HG03571 (cell line): ENCODE measurements around the gene USP44.
"Not testable (repeated sequence)": the region's sequence is repeated elsewhere in the genome, so short reads cannot be mapped to it uniquely, and the experiment has no call there.

Experiments used
- ATAC-seq: cut with Tn5 transposase; IDR thresholded peaks from one replicate; pipeline ENCODE4 v1.9.1; 2021; ENCODE audit not compliant: unreplicated experiment

The USP44 gene

GRCh38 chr12:95511977-95512376 lies 39.3 kb downstream of the USP44 start:
- ATAC-seq = no peak

- ATAC-seq = no peak
Observed at GRCh38 chr12:95509300-95509699, 42.0 kb downstream of the USP44 start.

GRCh38 chr12:95506707-95507523 lies 44.4 kb downstream of the USP44 start:
- ATAC-seq = no peak

GRCh38 chr12:95505039-95505438 lies 46.2 kb downstream of the USP44 start:
- ATAC-seq = no peak

GRCh38 chr12:95504140-95504539 lies 47.1 kb downstream of the USP44 start:
- ATAC-seq = no peak

GRCh38 chr12:95499772-95500171 lies 51.5 kb downstream of the USP44 start:
- ATAC-seq = no peak

- no peak for ATAC-seq
Observed at GRCh38 chr12:95498968-95499367, 52.3 kb downstream of the USP44 start.

GRCh38 chr12:95497031-95497430 lies 54.2 kb downstream of the USP44 start:
- ATAC-seq = no peak

- ATAC-seq = no peak
Observed at GRCh38 chr12:95495433-95495832, 55.8 kb downstream of the USP44 start.

GRCh38 chr12:95494888-95495287 lies 56.4 kb downstream of the USP44 start:
- no peak for ATAC-seq

GRCh38 chr12:95492462-95492861 lies 58.8 kb downstream of the USP44 start:
- ATAC-seq = no peak

- ATAC-seq = no peak
Observed at GRCh38 chr12:95487024-95487423, 64.3 kb downstream of the USP44 start.

GRCh38 chr12:95484524-95484923 lies 66.8 kb downstream of the USP44 start:
- no peak for ATAC-seq

- ATAC-seq = not testable (repeated sequence)
Observed at GRCh38 chr12:95482564-95482963, 68.7 kb downstream of the USP44 start.

GRCh38 chr12:95481888-95482287 lies 69.4 kb downstream of the USP44 start:
- ATAC-seq = no peak

GRCh38 chr12:95481072-95481471 lies 70.2 kb downstream of the USP44 start:
- no peak for ATAC-seq

GRCh38 chr12:95480230-95480629 lies 71.0 kb downstream of the USP44 start:
- ATAC-seq = no peak

- no peak for ATAC-seq
Observed at GRCh38 chr12:95474660-95474958, 76.7 kb downstream of the USP44 start.

GRCh38 chr12:95473884-95474659 lies 77.2 kb downstream of the USP44 start, which contains the start of gene METAP2:
TSS of gene METAP2 (plus strand) at chr12:95474152. CDS start at chr12:95474180, 28 bp downstream.
- peak; percentile 98 for ATAC-seq

- no peak for ATAC-seq
Observed at GRCh38 chr12:95473231-95473883, 77.9 kb downstream of the USP44 start.

- ATAC-seq = no peak
Observed at GRCh38 chr12:95470300-95470699, 81.0 kb downstream of the USP44 start.
